PC-3 (cell line): ENCODE measurements around the gene ARHGAP25. TPM values are rescaled to one million over a fixed set of nuclear protein-coding genes. Genes with fewer than 3 reads are reported as not detected.

Experiments
- ATAC-seq: fragments of 200-7000 bp; cut with Tn5 transposase; 2 replicates; pipeline ENCODE4 v1.9.1; 2020; ENCODE audit warnings: mild to moderate bottlenecking, moderate library complexity
- BruUV-seq: library from RNA; stranded (reverse); fragments of 400-500 nt; replicated peaks from 2 replicates; lab custom pipeline; 2021; lab: Mats Ljungman, UMichigan
- CTCF ChIA-PET: fragments of 300-600 bp; sonication (Branson Sonifier 250); formaldehyde crosslinking; loops from one replicate; lab custom pipeline; 2022; ENCODE audit warnings: antibody characterized with exemption; lab: Charles Lee
- POLR2A ChIA-PET: fragments of 300-600 bp; sonication (Branson Sonifier 250); formaldehyde crosslinking; loops from one replicate; lab custom pipeline; 2022; ENCODE audit warnings: antibody characterized with exemption; ENCODE audit not compliant: unreplicated experiment; lab: Charles Lee
- DNase-seq: peaks from one replicate; pipeline ENCODE4 v3.0.0-alpha.2; 2015
- H2AFZ ChIP-seq: fragments of 300-600 bp; sonication (generic); 2 replicates; pipeline ENCODE4 v1.6.0; 2016; ENCODE audit warnings: antibody characterized with exemption, low read length
- H3F3A ChIP-seq: fragments of 300-600 bp; sonication (generic); one replicate; pipeline ENCODE4 v1.6.0; 2017; ENCODE audit warnings: antibody characterized with exemption, low read length, control low read depth, mild to moderate bottlenecking; ENCODE audit not compliant: unreplicated experiment
- H3K27ac ChIP-seq: fragments of 300-600 bp; sonication (generic); 2 replicates; pipeline ENCODE4 v1.5.1; 2016; ENCODE audit warnings: mild to moderate bottlenecking, low read length
- H3K27me3 ChIP-seq: fragments of 300-600 bp; sonication (generic); 2 replicates; pipeline ENCODE4 v1.6.1; 2016; ENCODE audit warnings: low read length, mixed read lengths
- H3K36me3 ChIP-seq: fragments of 300-600 bp; sonication (generic); 2 replicates; pipeline ENCODE4 v1.6.1; 2016; ENCODE audit warnings: low read depth, mixed run types, low read length, mixed read lengths
- H3K4me1 ChIP-seq: fragments of 300-600 bp; sonication (generic); 2 replicates; pipeline ENCODE4 v1.5.1; 2016; ENCODE audit warnings: low read length; ENCODE audit not compliant: insufficient read depth
- H3K4me2 ChIP-seq: fragments of 300-600 bp; sonication (generic); 2 replicates; pipeline ENCODE4 v1.6.0; 2016; ENCODE audit warnings: low read length
- H3K4me3 ChIP-seq: fragments of 300-600 bp; sonication (generic); 2 replicates; pipeline ENCODE4 v1.5.1; 2016; ENCODE audit warnings: mild to moderate bottlenecking, low read length, mixed read lengths
- H3K79me2 ChIP-seq: fragments of 300-600 bp; sonication (generic); 2 replicates; pipeline ENCODE4 v1.6.1; 2017; ENCODE audit warnings: low read length, mixed read lengths
- H3K9ac ChIP-seq: fragments of 300-600 bp; sonication (generic); 2 replicates; pipeline ENCODE4 v1.6.0; 2016; ENCODE audit warnings: mild to moderate bottlenecking, low read length
- H3K9me2 ChIP-seq: fragments of 300-600 bp; sonication (generic); replicated peaks from 2 replicates; pipeline ENCODE4 v1.6.1; 2016; ENCODE audit warnings: mixed run types, low read length, mixed read lengths
- H3K9me3 ChIP-seq: fragments of 300-600 bp; sonication (generic); 2 replicates; pipeline ENCODE4 v1.6.1; 2016; ENCODE audit warnings: low read length, mixed read lengths
- H4K20me1 ChIP-seq: fragments of 300-600 bp; sonication (generic); 2 replicates; pipeline ENCODE4 v1.6.1; 2016; ENCODE audit warnings: low read length, mixed read lengths
- EZH2 ChIP-seq: fragments of 300-600 bp; sonication (generic); IDR thresholded peaks from one replicate; pipeline ENCODE4 v1.6.1; 2017; ENCODE audit warnings: antibody characterized with exemption, mild to moderate bottlenecking, low read length; ENCODE audit not compliant: unreplicated experiment
- EZH2phosphoT487 ChIP-seq: fragments of 300-600 bp; sonication (generic); IDR thresholded peaks from 2 replicates; pipeline ENCODE4 v1.6.1; 2018; ENCODE audit warnings: mild to moderate bottlenecking, antibody characterized with exemption, low read length, borderline replicate concordance
- intact Hi-C: fragments of 100-400 bp; cut with micrococcal nuclease; formaldehyde crosslinking; loops from 2 replicates; pipeline ENCODE4 v1.9.0; 2023
- total RNA-seq: library from RNA; depleted of rRNA; stranded (reverse); fragments of >200 nt; gene quantifications from 2 replicates; pipeline ENCODE4 v1.2.3, GENCODE V29; 2014
- TF ChIP-seq, protein P1 (sequence below): fragments of 300-600 bp; sonication (generic); conservative IDR thresholded peaks from 2 replicates; pipeline ENCODE4 v1.5.1; 2017; ENCODE audit warnings: antibody characterized with exemption, low read depth, mild to moderate bottlenecking, low read length

The ARHGAP25 gene
- total RNA-seq, 1 experiment from 2014 or later: not detected

DNA sequence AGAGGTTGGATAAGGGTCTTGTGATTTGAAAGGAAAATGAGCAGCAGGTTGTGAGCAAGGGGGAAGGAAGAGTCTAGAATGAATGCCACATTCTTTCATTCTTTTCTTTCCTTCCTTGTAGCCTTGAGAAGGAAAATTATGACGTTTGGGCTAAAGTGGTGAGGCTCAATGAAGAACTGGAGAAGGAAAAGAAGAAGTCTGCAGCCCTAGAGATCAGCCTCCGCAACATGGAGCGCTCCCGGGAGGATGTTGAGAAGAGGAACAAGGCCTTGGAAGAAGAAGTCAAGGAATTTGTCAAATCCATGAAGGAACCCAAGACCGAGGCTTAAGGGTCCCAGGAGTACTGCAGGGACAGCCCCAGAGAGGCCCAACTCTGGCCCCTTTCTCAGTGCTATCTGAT, 91.3 kb downstream of the ARHGAP25 start:
- no peak overlapping the region for H3K27ac ChIP-seq
- no peak overlapping the region for H3K4me2 ChIP-seq
- ChIA-PET CTCF (no interaction called here), POLR2A (no interaction called here)
- DNase-seq: no peak
- H3K9me2 ChIP-seq: no peaks in the 10 kb centered on the region
- H3K9me3 ChIP-seq: no peaks in the 10 kb centered on the region
- no peak overlapping the region for H2AFZ ChIP-seq
- no peak for ATAC-seq
- peaks cover 18% of the 10 kb centered on the region for H3K4me1 ChIP-seq
- intact Hi-C loops: no loop called here
- BruUV-seq: no TSS peak
- no peak overlapping the region for H3K4me3 ChIP-seq
- no peaks in the 10 kb centered on the region for H3K79me2 ChIP-seq
- H4K20me1 ChIP-seq: no peaks in the 10 kb centered on the region
- H3F3A ChIP-seq: no peaks in the 10 kb centered on the region
- TF ChIP-seq EZH2: no peak
- TF ChIP-seq, protein P1, sequence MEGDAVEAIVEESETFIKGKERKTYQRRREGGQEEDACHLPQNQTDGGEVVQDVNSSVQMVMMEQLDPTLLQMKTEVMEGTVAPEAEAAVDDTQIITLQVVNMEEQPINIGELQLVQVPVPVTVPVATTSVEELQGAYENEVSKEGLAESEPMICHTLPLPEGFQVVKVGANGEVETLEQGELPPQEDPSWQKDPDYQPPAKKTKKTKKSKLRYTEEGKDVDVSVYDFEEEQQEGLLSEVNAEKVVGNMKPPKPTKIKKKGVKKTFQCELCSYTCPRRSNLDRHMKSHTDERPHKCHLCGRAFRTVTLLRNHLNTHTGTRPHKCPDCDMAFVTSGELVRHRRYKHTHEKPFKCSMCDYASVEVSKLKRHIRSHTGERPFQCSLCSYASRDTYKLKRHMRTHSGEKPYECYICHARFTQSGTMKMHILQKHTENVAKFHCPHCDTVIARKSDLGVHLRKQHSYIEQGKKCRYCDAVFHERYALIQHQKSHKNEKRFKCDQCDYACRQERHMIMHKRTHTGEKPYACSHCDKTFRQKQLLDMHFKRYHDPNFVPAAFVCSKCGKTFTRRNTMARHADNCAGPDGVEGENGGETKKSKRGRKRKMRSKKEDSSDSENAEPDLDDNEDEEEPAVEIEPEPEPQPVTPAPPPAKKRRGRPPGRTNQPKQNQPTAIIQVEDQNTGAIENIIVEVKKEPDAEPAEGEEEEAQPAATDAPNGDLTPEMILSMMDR: no peak
- no peak for TF ChIP-seq EZH2phosphoT487
- H3K27me3 ChIP-seq: no peaks in the 10 kb centered on the region
- H3K9ac ChIP-seq: no peak overlapping the region
- H3K36me3 ChIP-seq: no peaks in the 10 kb centered on the region

DNA sequence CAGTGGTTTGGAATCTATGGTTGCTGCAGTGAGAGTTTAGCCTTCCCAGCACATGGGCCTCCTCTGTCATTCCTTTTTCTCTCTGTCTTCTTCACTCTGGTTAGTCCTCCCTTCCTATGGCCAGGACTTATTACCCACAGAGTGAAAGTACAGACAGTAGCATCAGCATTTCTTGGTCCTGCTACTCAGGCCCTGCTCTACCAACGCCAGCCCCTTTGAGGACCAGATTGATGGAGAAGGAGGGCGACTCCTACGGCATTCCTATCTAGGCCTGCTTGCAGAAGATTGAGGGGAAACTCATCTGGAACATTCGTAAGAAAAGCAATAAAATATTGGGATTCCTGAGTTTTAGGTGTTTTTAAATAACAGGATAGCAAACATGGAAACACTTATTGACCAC, 93.1 kb downstream of the ARHGAP25 start:
- TF ChIP-seq EZH2 (no peak), EZH2phosphoT487 (no peak)
- TF ChIP-seq, protein P1: no peak
- H3K9me2 ChIP-seq: no peaks in the 10 kb centered on the region
- DNase-seq (no peak), ATAC-seq (no peak)
- H4K20me1 ChIP-seq: no peaks in the 10 kb centered on the region
- H3K9me3 ChIP-seq: no peaks in the 10 kb centered on the region
- H3K36me3 ChIP-seq: no peaks in the 10 kb centered on the region
- no peaks in the 10 kb centered on the region for H3K79me2 ChIP-seq
- no peaks in the 10 kb centered on the region for H3F3A ChIP-seq
- CTCF ChIA-PET: no interaction called here
- POLR2A ChIA-PET: no interaction called here
- intact Hi-C loops: no loop called here
- H3K4me3 ChIP-seq: no peak overlapping the region
- H3K4me2 ChIP-seq: no peak overlapping the region
- H3K9ac ChIP-seq: no peak overlapping the region
- H3K27ac ChIP-seq: no peak overlapping the region
- peaks cover 28% of the 10 kb centered on the region for H3K4me1 ChIP-seq
- H2AFZ ChIP-seq: no peak overlapping the region
- BruUV-seq: no TSS peak
- no peaks in the 10 kb centered on the region for H3K27me3 ChIP-seq

DNA sequence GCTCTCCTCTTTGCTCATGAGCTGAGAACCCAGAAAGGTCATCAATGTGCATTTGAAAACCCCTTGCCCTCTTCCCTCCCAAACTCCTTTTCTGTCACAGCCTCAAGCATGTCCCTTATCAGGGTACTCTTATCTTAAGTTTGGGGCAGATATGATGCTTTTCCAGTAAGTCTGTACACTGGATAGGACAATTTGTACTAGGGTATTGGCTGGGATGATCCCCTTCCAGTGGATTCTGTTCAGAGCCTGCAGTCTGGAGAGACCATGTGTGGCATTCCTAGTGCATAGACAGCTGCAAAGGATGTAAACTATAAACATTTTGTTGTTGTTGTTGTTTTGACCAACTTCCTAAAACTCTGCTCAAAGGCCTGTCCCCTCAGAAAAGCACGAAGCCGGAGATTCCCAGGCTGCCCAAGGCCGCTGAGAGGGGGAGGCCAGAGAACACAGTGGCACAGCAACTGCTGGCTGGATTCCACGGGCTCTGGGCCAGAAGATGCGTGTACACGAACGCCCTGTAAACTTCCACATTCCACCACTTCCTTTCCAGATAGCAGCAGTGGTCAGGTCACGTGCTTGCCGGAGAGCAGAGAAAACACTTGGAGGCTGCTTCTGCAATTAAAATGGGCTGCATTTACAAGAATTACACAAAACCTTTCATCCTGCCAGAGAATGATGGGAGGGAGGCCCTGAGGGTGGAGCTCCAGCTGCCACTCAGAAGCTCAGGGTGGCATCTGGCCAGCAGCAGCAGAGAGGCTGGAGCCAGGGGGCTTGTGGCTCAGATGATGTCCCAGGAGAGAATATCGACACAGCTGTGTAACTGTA, 94.5 kb downstream of the ARHGAP25 start:
- Histone ChIP-seq H3K9me2 (no peaks in the 10 kb centered on the region), H3K27me3 (no peaks in the 10 kb centered on the region), H3K27ac (no peak overlapping the region), H3F3A (no peaks in the 10 kb centered on the region), H3K4me2 (peak overlapping the region; percentile 62), H3K4me1 (peaks cover 32% of the 10 kb centered on the region), H2AFZ (no peak overlapping the region), H3K36me3 (no peaks in the 10 kb centered on the region), H3K9ac (no peak overlapping the region), H3K9me3 (no peaks in the 10 kb centered on the region), H4K20me1 (no peaks in the 10 kb centered on the region), H3K79me2 (no peaks in the 10 kb centered on the region), H3K4me3 (no peak overlapping the region; the same call in 1 of the 2 replicates)
- intact Hi-C loops: no loop called here
- DNase-seq: peak; percentile 95
- CTCF ChIA-PET: interaction anchor here (0.7 kb wide), 1 partner anchor 97 kb away, joined by 3 read pairs; no protein-coding TSS in a partner anchor
- ATAC-seq: peak; percentile 87
- TF ChIP-seq, protein P1: no peak
- no peak for TF ChIP-seq EZH2
- no peak for TF ChIP-seq EZH2phosphoT487
- POLR2A ChIA-PET: no interaction called here
- BruUV-seq: no TSS peak
